ENCODE measurements around the gene PIAS4.

PIAS4 gene

DNA sequence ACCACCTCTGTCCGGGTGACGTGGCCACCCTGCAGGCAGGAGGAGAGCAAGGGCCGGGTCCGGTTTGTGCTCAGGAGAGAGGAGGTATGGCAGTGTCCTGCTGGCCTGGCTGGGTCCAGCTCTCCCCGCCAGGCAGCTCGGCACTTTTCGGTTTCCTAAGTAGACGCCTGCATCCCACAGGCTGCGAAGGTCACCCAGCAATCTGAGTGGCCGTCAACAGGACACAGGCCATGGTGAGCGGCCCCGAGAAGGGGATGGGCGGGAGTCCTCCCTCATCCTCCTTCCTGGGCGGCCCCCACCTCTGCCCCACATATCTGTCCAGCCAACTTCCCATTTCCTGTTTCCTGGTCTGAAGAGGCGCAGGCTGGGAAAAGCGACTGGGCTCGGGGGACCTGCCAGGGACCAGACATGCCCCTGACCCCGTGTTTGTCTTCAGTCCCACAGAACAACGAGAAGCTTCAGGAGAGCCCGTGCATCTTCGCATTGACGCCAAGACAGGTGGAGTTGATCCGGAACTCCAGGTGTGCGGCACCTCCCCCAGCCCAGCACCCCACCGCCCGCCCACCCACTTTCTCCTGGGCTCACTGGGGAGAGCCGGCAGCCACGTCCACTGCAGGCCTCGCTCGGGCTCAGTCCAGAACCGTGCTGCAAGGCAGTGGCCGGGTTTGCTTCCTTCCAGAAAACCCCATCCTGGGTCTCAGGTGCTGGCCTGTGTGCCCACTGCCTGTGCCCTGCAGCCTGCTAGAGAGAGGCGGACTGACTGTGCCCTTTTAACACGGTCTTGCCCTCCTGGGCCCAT lies 16.3 kb downstream of the PIAS4 start:
- DNase-seq: no peak

DNA sequence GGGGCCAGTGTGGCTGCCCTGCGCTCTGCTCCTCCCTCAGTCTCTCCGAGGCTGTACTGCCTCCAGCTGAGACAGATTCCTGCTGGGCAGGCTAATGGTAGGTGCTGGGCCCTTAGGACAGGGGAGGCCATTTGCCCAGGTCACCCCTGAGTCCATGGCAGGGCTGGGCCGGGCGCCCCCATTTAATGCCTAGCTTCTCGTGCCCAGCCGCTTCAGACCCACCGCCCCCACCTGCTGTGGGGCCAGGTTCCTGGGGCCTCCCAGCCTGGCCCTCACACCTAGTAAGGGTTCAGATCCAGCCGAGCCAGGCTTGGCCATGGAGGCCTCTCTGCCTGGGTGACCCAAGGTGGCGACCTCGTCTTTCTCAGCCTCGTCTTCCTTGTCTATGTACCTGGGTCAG lies 17.8 kb downstream of the PIAS4 start:
- DNase-seq: no peak

DNA sequence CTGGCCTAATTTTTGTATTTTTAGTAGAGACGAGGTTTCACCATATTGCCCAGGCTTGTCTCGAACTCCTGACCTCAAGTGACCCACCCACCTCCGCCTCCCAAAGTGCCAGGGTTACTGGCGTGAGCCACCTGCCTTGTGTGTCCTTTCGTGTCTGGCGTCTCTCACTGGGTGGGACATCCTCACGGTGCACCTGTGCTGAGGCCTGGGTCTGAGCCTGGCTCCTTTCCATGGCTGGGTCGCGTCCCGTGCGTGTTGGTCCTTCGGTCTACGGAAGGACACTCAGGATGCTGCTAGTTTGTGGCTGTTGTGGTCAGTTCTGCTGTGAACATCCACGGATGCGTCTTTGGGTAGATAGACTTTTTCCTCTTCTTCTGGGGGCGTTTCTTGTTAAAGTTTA lies 19.6 kb downstream of the PIAS4 start:
- DNase-seq: no peak

DNA sequence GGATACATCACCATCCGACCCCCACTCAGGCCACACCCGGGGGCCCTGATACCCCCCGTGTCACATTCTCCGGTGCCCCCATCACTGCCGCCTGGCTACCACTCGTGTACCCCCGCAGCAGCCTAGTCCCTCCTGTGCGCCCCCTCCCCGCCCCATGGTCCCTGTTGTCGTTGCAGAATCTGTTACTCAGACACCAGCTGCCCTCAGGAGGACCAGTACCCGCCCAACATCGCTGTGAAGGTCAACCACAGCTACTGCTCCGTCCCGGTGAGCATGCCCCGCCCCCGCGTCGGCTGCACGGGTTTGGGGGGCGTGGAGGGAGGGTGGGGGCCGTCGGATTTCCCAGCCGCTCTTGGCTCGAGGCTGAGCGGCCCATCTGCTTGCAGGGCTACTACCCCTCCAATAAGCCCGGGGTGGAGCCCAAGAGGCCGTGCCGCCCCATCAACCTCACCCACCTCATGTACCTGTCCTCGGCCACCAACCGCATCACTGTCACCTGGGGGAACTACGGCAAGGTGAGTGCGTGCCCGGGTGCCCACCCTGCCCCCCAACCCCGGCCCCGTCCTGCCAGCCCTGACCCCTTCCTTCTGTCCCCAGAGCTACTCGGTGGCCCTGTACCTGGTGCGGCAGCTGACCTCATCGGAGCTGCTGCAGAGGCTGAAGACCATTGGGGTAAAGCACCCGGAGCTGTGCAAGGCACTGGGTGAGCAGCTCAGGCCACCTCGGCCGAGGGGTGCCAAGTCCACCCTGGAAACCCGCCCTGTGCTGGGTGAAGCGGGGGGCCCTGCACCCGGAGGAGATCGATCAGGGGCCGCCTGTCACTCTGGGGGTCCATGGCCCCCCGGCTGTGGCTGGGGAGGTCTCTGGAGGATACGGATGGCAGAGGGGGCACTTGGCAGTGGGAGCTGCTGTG lies 21.1 kb downstream of the PIAS4 start:
- DNase-seq: no peak

DNA sequence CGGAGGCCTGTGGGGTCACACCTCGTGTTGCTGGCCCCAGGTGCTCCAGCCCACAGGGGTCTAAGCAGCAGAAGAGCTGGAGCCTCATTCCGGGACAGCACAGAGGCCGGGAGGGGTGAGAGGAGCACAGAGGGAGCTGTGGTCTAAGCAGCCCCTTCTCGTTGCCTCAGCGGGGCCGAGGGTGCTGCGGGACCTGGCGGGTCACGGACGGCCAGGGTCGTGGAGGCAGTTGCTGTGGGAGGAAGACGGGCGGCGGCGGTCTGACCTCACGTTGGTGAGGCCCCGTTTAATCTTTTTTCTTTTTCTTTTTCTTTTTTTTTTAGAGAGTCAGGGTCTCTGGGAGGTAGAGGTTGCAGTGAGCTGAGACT lies 21.7 kb downstream of the PIAS4 start:
- no peak for DNase-seq

DNA sequence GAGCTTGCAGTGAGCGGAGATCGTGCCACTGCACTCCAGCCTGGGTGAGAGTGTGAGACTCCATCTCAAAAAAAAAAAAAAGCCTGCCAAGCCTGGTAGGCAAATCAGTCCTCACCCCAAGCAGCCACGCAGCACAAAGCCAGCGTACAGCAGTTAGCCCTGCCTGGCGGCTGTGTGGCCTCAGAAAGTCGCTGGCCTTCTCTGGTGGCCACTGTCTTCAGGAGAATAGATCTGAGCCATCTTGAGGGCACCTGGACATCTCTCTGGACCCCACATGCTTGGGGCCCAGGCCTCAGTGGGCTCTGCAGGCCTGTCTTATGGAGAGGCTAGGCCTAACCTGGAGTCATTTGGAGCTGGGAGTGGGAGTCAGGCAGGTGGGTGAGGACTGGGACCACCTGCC lies 23.0 kb downstream of the PIAS4 start:
- no peak for DNase-seq

DNA sequence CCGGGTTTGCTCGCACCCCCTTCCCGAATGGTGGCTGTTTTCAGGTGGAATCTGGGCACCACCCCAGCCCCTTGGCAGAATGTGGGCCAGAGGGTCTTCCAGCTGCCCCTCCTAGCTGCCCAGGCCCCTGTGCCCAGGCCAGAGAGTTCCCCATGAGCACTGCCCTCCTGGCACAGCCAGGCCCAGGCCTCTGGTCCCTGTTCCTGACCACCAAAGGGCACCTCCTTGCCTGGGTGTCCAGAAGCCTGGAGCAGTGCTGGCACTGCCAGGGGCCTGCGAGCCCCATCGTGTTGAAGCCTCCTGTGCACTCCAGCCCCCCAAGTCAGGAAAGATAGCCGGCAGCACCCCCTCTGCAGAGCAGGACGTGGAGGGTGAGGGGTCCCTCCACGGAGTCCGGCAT lies 23.4 kb downstream of the PIAS4 start:
- no peak for DNase-seq

DNA sequence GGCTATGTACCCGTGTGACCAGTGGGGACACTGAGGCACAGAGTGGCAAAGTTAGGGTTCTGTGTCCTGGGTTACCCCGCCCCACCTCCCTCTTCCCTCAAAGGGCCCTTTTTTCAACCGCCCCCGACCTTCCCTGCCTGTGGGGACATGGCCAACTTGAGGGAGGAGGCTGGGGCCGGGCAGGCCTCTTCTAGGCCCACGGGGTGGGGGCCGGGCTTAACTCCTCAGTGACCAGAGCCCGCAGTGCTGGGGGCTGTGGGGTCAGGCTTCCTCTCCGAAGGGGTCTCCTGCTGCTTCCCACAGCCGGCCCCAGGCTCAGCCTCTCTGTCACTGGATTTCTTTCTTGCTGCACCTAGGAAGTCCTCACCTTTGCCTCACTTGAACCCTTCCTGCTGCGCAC lies 23.9 kb downstream of the PIAS4 start:
- no peak for DNase-seq

DNA sequence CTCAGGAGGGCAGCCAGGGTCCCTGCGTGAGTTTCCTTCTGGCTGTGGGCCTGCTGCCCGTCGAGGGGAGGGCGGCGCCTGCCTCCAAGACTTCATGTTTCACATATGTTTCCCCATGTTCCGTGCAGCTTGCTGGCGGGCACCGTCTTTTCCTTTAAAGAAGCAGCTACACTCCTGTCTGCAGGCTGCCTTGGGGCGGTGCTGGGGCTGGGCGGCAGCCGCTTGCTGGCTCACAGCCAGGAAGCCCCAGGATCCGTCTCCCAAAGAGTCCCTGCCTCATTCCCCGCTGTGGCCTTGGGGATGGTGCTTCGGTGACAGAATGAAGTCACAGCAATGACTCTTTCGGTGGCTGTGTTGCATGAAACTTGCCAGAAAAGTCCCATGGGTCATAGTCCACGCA lies 24.9 kb downstream of the PIAS4 start:
- DNase-seq: no peak

DNA sequence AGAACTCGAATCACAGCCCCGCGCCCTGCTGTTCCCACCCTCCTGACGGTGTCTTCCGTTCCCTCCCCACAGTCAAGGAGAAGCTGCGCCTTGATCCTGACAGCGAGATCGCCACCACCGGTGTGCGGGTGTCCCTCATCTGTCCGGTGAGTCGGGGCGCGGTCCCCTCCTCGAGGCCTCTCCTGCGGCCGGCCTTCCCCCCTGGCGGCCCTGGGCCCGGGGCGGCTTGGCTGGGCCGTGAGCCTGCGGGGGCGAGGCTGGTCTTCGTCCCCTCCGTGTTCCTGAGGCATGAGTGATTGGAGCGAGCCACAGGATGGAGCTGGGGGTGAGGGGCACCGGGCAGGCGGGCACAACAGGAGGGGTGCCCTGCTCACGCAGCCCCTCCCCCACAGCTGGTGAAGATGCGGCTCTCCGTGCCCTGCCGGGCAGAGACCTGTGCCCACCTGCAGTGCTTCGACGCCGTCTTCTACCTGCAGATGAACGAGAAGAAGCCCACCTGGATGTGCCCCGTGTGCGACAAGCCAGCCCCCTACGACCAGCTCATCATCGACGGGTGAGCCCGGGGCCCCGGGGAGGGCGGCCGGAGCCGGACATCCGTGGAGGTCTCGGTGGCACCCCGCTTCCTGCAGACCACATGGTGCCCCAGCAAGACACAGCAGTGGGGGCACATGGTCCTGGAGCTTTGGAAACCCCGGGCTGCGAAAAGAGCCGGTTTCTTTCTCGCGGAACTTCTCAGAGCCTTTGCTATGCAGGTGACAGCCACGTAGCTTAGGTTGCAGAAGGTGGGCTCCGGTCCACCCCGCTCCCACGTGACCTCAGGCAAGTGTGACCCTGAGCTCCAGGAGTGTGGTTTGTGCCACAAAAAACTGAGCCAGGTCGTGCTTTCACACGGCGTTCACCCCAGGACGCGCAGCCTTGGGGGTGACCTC lies 25.8 kb downstream of the PIAS4 start:
- no peak for DNase-seq

DNA sequence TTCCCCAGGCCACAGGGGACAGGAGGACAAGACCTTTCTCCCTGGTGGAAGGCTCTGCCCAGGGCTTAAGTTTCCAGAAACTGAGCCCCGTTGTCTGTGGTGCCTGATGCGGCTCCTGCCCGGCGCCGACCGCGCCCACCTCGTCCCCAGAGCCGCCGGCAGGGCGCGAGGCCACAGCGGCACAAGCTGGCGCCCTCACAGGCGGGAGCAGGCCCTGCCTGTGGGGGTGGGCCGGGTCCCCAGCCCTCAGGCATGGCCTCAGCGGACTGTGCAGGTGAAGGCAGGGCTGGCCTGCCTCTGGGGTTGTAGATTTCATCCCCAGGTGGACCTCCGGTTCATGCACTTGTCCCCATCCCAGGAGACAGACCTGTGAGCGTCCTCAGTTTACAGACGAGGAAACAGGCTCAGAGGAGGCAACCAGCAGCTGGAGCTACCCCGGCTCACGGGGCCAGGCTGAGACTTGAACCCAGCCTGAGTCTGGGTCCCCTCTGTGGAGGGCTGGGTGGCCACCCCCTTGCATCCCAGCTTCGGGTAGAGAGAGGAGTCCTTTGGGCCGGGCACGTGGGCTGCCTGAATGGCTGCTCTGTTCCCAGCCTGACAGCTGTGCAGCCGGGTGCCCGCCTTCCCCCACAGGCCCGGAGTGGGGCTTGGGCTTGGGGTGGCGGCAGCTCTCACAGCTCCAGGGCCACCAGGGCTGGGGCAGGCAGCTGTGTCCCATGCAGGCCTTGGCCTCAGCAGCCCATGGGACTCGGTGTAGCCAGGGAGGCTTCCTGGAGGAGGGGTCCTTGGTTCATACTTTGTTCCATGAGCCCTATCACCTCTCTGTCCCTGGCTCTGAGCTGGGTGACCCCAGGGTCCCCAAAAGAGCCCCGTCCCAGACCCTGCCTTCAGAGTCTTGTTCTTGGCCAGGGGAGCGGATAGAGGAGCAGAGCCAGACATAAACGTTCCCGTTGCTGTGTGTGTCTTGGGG lies 26.8 kb downstream of the PIAS4 start:
- DNase-seq: no peak

DNA sequence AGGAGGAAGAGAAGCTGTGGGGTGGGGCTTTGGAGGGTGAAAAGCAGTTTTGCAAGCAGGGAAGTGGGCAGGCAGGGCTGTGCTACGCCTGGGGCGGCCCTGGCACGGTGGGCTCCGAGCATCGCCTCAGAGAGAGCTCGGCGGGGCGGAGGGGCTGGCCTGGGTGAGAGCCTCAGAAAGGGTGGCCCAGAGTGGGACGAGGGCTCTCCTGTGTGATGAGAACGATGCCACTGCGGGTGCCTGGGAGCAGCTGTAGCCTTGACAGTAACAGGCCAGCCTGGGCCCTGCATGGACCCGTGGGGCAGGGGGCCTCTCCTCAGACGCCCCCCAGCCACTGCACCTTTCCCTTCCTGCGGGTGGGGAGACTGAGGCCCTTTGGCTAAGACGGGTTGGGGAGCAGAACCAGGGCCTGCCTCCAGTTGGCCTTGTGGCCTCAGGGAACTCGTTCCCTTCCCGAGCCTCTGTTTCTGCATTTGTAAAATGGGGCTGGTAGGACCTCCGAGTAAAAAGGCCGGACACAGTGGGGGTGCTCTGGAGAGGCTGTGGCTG lies 27.6 kb downstream of the PIAS4 start:
- no peak for DNase-seq

DNA sequence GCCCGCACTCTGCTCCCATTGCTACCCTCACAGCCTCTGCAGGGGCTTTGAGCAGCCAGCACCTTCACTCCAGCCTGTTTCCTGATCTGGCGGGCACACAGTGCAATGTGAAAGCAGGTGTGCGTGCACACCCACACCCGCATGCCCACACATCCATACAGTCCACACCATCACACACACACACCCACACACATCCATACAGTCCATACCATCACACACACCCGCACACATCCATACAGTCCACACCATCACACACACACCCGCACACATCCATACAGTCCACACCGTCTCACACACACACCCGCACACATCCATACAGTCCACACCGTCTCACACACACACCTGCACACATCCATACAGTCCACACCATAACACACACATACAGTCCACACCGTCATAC lies 28.0 kb downstream of the PIAS4 start:
- DNase-seq: no peak

DNA sequence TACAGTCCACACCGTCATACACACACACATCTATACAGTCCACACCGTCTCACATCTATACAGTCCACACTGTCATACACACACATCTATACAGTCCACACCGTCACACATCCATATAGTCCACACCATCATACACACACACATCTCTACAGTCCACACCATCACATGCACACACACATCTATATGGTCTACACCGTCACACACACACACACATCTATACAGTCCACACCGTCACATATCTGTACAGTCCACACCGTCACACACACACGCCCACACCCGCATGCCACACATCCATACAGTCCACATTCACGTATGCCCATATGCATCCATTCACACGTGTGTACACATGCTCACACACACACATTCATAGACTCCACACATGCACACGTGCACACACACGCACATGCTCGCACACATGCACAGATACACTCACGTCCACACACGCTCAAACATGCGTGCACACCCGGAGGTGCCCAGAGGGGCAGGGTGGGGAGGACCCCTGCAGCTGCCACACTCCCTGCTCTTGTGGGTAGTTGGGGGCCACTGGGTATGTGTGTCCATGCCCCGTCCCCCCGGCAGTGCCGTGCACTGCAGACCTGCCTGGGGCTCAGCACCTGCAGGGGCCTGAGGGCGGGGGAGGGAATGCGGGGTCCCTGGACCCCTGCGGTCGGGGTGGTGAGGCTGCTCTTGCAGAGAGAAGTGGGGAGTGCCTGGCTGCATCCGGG lies 29.2 kb downstream of the PIAS4 start:
- no peak for DNase-seq

DNA sequence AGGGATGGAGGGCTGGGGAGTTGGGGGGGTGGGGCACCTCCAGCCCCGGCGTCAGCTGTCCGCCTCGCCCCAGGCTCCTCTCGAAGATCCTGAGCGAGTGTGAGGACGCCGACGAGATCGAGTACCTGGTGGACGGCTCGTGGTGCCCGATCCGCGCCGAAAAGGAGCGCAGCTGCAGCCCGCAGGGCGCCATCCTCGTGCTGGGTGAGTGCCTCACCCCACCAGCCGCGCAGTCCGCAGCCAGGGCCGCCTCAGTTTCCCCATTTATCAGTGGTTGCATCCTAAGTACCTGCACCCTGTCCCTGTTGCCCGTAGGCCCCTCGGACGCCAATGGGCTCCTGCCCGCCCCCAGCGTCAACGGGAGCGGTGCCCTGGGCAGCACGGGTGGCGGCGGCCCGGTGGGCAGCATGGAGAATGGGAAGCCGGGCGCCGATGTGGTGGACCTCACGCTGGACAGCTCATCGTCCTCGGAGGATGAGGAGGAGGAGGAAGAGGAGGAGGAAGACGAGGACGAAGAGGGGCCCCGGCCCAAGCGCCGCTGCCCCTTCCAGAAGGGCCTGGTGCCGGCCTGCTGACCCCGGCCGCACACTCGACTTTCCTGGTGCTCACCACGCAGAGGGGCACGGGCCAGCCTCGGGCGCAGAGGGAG lies 29.9 kb downstream of the PIAS4 start:
- no peak for DNase-seq

DNA sequence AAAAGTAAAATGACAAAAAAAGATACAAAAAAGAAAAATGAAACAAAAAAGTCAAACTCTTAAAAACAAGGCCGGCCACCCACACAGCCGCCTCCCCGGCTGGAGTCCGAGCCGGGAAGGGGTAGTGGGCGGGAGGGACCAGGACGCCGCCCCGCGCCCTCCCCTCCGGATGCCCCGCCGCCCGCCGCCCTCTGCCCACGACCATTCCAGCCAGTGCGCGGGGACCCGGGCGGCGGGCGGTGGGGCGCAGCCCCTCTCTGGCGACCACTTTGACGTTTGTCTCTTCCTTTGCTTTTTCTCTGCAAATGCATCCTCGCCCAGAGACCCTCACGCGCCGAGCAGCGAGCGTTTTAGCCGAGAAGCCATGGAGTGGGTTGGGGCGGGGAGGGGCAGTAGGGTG lies 30.5 kb downstream of the PIAS4 start:
- no peak for DNase-seq

DNA sequence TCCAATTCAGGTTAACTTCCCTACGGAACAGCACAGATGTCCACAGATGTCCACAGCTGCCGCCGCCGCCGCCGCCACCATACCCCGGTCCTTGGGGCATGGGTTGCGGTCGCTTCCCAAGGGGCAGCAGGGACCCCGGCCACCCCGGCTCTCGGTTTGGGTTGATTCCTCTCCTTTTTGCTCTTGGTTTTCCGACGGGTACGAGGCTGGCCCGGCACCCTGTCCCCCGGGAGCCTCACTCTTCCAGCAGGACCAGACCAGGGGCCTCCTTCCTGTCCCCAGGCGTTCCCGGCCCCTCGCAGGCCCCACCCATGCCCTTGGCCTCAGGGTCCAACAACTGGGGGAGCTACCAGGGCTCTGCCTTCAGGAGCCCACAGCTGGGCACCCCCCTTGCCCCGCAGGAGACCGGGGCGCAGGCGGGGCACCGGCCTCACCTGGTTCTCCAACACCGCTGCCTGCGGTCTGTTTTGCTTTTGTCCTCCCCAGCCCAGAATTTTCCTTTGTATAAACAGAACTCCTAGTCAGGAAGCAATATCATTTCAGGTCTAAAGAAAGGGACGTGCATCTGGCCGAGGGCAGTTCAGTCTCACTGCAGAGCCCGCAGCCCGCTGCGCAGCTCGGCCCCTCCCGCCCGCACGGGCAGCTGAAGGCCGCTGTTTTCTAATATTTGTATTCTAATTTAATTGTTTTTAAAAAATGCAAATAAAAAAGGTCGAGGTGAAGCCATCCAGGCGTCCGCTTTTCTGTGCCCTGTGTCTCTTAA lies 31.3 kb downstream of the PIAS4 start:
- no peak for DNase-seq

DNA sequence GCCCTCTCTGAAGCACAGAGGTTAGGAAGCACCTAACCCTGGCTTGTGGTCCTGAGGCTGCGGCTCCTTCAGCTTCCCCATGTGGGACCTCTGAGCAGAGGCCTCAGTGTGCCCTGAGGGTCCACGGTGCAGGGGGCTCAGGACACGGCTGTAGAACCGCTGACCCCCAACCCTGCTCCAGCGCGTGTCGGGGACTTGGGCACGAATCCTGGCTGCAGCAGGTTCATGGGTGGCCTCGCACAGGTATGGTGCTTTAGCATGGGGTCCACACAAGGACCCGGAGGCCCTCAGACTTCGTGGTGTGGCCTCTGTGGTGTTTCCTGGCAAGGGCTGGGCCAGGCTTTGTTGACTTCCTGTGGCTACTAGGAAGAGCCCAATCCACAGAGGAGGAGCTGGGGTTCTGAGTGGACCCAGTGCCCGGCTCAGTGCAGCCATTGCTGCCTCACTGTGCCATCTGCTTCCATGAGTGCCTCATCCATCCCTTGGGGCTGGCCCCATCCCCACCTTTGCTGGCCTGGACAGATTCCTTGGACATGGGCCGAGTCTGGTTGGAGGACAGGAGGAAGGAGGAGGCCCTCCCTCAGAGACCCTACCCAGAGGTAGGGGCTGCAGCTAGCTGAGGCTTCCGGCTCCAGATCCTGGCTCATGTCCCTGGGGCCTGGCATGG lies 34.7 kb downstream of the PIAS4 start:
- no peak for DNase-seq

DNA sequence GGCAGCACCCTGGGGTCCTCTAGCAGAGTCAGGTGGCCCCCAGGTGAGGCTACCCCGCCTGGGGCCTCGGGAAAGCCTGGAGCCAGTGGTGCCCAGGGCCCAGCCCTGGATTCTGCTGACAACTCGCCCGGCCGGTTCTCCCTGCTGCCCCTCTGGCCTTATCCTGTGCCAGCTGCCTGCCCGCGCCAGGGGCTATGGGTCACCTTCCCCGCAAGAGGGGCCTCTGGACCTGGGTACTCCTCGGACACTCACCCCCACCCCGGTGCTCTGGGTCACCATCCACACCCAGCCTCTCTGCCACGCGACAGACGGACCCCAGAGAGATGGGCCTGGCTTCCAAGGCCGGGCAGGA lies 35.2 kb downstream of the PIAS4 start:
- no peak for DNase-seq
